GM19099 (cell line): Measurements from ENCODE around the gene ZNF436.

Source experiments
- POLR2A ChIP-seq: IDR thresholded peaks from 3 replicates; pipeline ENCODE4 v1.6.1; 2011; ENCODE audit warnings: low read depth; ENCODE audit not compliant: insufficient read length; ENCODE audit errors: extremely low read depth

ZNF436 gene

DNA sequence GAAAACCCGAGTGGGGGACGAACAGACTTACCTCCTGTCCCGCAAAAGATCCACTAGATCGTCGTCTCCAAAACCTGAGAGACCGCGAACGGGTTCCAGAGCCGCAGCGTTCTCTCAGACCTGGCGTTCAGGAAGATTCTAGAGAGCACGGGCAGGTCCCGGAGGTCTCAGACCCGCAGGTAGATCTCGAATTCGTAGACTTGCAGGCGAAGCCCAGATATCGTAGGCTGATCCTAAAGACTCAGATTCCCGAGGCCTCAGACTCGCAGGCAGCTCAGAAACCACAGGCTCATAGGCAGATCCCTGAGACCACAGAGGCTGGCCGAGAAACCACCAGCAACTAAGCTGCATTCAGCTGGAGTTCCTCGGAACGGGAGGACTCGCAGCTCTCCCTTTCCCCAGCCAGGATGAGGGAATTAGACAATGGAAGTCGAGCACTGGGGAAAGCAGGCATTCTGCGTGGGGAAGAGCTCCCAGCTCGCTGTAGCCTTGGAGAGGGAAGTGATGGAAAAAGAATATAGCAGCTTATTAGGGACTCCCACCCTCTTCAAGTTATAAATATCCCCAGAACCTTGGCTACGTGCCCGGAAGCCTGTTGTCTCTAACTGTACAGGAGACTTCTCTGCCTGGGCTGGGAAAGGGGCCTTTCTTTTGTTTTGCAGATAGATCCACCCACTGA is at the start of gene ZNF436:
Gene ZNF436 (minus strand): TSS at position 502 of the 679 bp plus-strand sequence. CDS start 1,831 bp downstream, outside the sequence.
- no peak for TF ChIP-seq POLR2A

GRCh38 chr1:23419180-23419579 is 49.5 kb upstream of the ZNF436 start:
- no peak for TF ChIP-seq POLR2A

DNA sequence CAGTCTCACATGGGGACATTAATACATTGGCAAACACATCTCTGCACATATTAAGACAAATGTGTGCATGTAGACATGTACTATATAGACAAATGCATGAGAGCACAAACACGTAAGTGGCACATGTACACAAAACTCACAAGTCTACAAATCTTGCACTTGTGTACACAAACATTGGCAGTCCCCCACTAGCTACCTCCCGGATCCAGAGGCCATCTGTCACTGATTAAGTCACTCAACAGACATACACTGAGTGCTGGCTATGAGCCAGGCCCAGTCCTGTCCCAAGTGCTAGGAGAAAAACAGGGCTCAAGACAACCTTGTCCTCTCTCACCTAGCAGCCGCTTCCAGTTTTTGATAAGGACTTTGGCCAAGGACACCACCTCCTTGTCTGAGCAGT is 47.9 kb upstream of the ZNF436 start:
- TF ChIP-seq POLR2A, result no peak

DNA sequence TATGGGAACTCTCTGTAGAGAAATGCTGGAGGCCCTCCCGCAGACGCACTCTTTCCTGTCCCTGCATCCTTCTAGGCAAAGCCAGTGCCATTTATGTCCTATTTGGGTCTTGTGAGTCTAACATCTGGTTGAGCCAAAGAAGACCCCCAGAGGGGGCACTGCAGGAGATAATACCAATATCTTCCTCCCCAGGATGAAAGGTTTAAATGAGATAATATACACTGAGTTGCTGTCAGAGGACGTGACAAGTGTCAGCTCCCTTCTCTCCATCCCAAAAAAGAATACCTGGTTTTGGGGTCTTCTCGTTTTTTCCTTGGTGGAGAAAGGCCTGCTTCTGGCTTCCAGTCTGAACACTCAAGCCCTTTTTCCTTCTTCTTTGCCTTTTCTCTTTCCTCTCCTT is 47.3 kb upstream of the ZNF436 start:
- no peak for TF ChIP-seq POLR2A

GRCh38 chr1:23408797-23409290 is 39.2 kb upstream of the ZNF436 start:
- no peak for TF ChIP-seq POLR2A

DNA sequence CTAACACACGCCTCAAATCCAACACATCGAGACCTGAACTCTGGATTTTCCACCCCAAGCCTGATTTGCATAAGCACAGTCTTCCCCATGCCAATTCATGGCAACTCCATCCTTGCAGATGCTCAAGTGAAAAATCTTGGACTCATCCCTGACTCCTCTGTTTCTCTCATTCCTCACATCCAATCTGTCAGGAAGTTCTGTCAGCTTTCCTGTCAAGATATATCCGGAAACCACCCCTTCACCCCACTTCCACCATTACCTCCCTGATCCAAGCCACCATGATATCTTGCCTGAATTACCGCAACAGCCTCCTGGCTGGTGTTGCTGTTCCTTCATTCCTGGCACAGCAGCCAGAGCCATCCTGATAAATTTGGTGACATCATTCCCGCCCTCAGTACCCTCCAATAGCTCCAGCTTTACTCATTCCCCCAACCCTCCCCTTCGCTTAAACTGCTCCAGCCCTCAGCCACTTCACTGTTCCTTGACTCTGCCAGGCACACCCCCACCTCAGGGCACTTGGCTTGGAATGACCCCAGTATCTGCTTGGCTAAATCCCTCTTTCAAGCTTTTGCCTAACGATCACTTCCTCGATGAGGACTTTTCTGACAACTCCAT is 37.5 kb upstream of the ZNF436 start:
- no peak for TF ChIP-seq POLR2A

GRCh38 chr1:23405946-23406345 is 36.3 kb upstream of the ZNF436 start:
- no peak for TF ChIP-seq POLR2A

GRCh38 chr1:23403735-23404486 is 34.3 kb upstream of the ZNF436 start:
- no peak for TF ChIP-seq POLR2A

- TF ChIP-seq POLR2A, result no peak
These were observed 33.7 kb upstream of the ZNF436 start for GRCh38 chr1:23403355-23403734.

GRCh38 chr1:23403038-23403336 is 33.4 kb upstream of the ZNF436 start:
- no peak for TF ChIP-seq POLR2A

DNA sequence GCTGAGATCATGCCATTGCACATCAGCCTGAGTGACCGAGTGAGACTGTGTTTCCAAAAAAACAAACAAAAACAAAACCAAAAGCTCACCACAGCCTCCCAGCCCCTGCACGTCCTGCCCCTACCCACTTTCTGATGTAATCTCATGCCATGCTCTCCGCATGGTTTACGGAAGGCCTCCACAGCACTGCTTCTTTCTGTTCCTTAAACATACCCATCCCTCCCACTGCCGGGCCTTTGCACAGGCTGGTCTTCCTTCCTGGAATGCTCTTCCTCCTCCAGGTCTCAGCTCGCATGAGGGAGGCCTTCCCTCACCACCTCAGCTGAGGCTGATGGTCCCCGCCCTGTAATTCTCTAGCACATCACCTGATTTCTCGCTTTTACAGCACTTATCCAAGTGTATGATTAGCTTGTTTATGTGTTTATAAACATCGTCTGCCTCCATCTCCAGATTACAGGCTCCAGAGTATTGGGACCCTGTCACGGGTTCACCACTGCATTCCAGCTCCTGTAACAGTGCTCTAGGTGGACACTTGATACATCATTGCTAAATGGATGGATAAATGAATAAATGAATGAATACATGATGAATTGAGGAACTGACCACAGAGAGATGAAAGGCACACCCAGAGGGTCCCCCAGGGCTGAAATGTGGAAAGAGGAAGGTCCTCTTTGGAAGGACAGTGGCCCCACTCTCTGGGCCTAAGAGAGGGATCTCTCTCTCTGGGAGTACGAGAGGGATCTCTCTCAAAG is 32.8 kb upstream of the ZNF436 start:
- TF ChIP-seq POLR2A, result no peak

DNA sequence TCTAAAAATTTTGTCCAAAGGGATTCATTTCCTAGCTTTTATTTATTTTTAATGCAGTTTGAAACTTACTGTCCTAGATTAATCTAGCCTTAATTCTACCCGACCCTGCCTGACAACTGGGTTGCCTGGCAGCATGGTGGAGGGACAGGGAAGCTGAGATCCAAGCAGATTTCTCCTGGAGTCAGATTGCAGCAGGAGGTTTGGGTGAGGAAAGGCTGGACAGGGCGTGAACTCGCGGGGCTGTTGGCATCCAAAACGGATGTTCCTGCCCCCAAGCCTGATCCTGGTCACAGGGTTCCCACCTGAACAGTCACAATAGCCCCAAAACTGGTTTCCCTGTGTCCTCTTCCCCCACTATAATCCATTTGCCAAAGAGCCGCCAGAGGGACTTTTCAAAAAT is 31.7 kb upstream of the ZNF436 start:
- no peak for TF ChIP-seq POLR2A

DNA sequence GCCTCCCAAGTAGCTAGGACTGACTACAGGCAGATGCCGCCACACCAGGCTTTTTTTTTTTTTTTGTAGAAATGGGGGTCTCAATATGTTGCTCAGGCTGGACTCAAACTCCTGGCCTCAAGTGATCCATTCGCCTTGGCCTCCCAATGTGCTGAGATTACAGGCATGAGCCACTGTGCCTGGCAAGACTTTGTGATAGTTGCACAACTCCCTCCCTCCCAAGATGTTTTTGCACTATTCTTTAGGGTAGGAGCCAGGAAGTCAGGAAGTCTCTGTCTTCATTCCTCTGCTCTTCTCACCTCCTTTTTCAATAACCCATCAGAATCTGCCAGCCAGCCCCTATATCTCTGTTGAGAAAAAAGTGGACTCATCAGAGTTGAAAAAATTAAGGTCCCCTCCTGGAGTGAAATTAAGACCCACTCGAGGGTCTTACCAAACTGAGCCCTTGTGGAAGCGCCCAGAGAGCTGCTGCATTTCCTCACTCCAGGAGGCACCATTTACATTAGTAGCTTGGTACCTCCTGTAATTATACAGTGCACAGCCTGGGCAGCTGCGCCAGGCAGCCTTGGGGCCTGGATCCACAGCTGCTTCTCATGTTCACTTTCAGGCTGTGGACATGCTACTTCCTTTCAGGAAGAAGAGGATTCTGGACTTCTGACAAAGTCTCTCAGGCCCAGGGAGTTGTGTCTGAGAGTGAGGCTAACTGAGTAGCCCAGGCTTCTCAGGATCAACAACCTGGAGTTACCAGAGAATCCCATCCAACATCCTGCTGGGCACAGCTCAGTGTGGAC is 30.9 kb upstream of the ZNF436 start:
- TF ChIP-seq POLR2A, result no peak

DNA sequence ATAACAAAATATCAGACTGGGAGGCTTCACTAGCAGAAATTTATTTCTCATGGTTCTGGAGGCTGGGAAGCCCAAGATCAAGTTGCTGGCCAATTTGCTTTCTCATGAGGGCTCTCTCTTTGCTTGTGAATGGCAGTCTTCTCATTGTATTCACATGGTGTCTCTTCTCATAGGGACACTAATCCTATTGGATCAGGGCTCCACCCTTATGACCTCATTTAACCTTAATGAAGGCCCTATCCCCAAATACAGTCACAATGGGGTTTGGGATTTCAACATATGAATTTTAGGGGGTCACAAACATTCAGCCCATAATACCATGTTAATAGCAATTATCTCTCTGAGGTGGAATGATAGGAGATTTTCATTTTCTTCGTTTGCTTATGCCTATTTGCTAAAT is 29.6 kb upstream of the ZNF436 start:
- TF ChIP-seq POLR2A, result no peak
